ENCODE results near the gene TRPM5.

TRPM5 gene

GRCh38 chr11:2471804-2472096 is 27.4 kb upstream of the TRPM5 start:
- H3K4me3 Mint-ChIP-seq = no peak overlapping the region
- TF ChIP-seq, protein P1, sequence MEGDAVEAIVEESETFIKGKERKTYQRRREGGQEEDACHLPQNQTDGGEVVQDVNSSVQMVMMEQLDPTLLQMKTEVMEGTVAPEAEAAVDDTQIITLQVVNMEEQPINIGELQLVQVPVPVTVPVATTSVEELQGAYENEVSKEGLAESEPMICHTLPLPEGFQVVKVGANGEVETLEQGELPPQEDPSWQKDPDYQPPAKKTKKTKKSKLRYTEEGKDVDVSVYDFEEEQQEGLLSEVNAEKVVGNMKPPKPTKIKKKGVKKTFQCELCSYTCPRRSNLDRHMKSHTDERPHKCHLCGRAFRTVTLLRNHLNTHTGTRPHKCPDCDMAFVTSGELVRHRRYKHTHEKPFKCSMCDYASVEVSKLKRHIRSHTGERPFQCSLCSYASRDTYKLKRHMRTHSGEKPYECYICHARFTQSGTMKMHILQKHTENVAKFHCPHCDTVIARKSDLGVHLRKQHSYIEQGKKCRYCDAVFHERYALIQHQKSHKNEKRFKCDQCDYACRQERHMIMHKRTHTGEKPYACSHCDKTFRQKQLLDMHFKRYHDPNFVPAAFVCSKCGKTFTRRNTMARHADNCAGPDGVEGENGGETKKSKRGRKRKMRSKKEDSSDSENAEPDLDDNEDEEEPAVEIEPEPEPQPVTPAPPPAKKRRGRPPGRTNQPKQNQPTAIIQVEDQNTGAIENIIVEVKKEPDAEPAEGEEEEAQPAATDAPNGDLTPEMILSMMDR (IDR thresholded peaks at IDR 0.05; ENCODE audit: unreplicated experiment in 3 of 3) = no peak
- H3K4me1 Mint-ChIP-seq = peaks cover 32% of the 10 kb centered on the region
- peaks cover 42% of the 10 kb centered on the region for H3K27me3 Mint-ChIP-seq (ENCODE audit: low read depth)
- H3K9me3 Mint-ChIP-seq = no peaks in the 10 kb centered on the region
- H3K27ac Mint-ChIP-seq = no peak overlapping the region
- no peaks in the 10 kb centered on the region for H3K36me3 Mint-ChIP-seq (ENCODE audit: low read depth)

GRCh38 chr11:2471048-2471803 is 26.9 kb upstream of the TRPM5 start:
- no peaks in the 10 kb centered on the region for H3K36me3 Mint-ChIP-seq (ENCODE audit: low read depth)
- TF ChIP-seq, protein P1 (IDR thresholded peaks at IDR 0.05; ENCODE audit: unreplicated experiment in 3 of 3) = no peak
- H3K4me3 Mint-ChIP-seq = no peak overlapping the region
- H3K4me1 Mint-ChIP-seq = peaks cover 32% of the 10 kb centered on the region
- H3K27ac Mint-ChIP-seq = no peak overlapping the region
- H3K9me3 Mint-ChIP-seq = no peaks in the 10 kb centered on the region
- H3K27me3 Mint-ChIP-seq (ENCODE audit: low read depth) = peaks cover 42% of the 10 kb centered on the region

- Mint-ChIP-seq H3K9me3 (no peaks in the 10 kb centered on the region), H3K27ac (no peak overlapping the region)
Observed at GRCh38 chr11:2470495-2470894, 26.2 kb upstream of the TRPM5 start.

GRCh38 chr11:2468363-2469235 is 24.3 kb upstream of the TRPM5 start:
- H3K4me3 Mint-ChIP-seq = peak overlapping the region in 1 of 3 experiments; percentile 44
- H3K36me3 Mint-ChIP-seq (ENCODE audit: low read depth) = no peaks in the 10 kb centered on the region
- H3K27me3 Mint-ChIP-seq (ENCODE audit: low read depth) = peaks cover 38% of the 10 kb centered on the region
- H3K4me1 Mint-ChIP-seq = peaks cover 18% of the 10 kb centered on the region
- TF ChIP-seq, protein P1 (IDR thresholded peaks at IDR 0.05; ENCODE audit: unreplicated experiment in 3 of 3) = no peak
- H3K27ac Mint-ChIP-seq = peak overlapping the region in 2 of 3 experiments; percentile 31 to 44
- H3K9me3 Mint-ChIP-seq = no peaks in the 10 kb centered on the region

More at GRCh38 chr11:2470495-2470894, 26.2 kb upstream of the TRPM5 start:
- Mint-ChIP-seq H3K27me3 (ENCODE audit: low read depth) (peaks cover 42% of the 10 kb centered on the region), H3K36me3 (ENCODE audit: low read depth) (no peaks in the 10 kb centered on the region), H3K4me3 (no peak overlapping the region), H3K4me1 (peaks cover 28% of the 10 kb centered on the region)
- TF ChIP-seq, protein P1 (IDR thresholded peaks at IDR 0.05; ENCODE audit: unreplicated experiment in 3 of 3) = no peak

DNA sequence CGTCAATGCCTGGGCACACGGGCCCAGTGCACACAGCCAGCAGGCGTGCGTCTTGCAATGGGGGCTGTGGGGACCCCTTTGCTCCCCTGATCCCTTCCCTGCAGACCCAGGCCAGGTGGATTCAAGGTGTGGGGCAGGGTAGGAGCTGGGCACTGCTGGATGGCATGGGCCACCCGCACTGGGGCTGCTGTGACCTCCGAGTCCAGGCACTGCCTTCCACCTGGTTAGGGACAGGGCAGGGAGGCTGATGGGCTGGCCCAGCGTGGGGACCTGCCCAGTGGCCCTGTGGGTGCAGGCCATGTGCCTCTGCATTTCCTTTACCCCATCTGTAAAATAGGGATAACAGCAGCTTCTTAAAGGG is 23.4 kb upstream of the TRPM5 start:
- Mint-ChIP-seq H3K4me3 (no peak overlapping the region), H3K9me3 (no peaks in the 10 kb centered on the region), H3K27ac (no peak overlapping the region), H3K27me3 (ENCODE audit: low read depth) (peaks cover 38% of the 10 kb centered on the region), H3K4me1 (peaks cover 18% of the 10 kb centered on the region), H3K36me3 (ENCODE audit: low read depth) (no peaks in the 10 kb centered on the region)
- TF ChIP-seq, protein P1 (IDR thresholded peaks at IDR 0.05; ENCODE audit: unreplicated experiment in 3 of 3) = no peak
